MM.1S (cell line): ENCODE data around the gene CNGB1.

Experiments
- DNase-seq: peaks from one replicate; pipeline ENCODE4 v3.0.0-alpha.2; 2015
- H2AFZ ChIP-seq: fragments of 300-600 bp; sonication (generic); 2 replicates; pipeline ENCODE4 v1.6.0; 2016; ENCODE audit warnings: antibody characterized with exemption, low read length
- H3F3A ChIP-seq: fragments of 300-600 bp; sonication (generic); 2 replicates; pipeline ENCODE4 v1.6.1; 2016; ENCODE audit warnings: mild to moderate bottlenecking, antibody characterized with exemption, low read length, moderate library complexity, mixed read lengths; ENCODE audit not compliant: insufficient read depth
- H3K27ac ChIP-seq: fragments of 300-600 bp; sonication (generic); 2 replicates; pipeline ENCODE4 v1.5.1; 2016; ENCODE audit warnings: mild to moderate bottlenecking, low read length
- H3K27me3 ChIP-seq: fragments of 300-600 bp; sonication (generic); replicated peaks from 2 replicates; pipeline ENCODE4 v1.6.0; 2016; ENCODE audit warnings: low read length; ENCODE audit not compliant: insufficient read depth
- H3K36me3 ChIP-seq: fragments of 300-600 bp; sonication (generic); replicated peaks from 2 replicates; pipeline ENCODE4 v1.6.1; 2016; ENCODE audit warnings: mild to moderate bottlenecking, low read length, mixed read lengths; ENCODE audit not compliant: insufficient read depth
- H3K4me1 ChIP-seq: fragments of 300-600 bp; sonication (generic); 2 replicates; pipeline ENCODE4 v1.6.1; 2016; ENCODE audit warnings: low read length, mixed read lengths
- H3K4me2 ChIP-seq: fragments of 300-600 bp; sonication (generic); 2 replicates; pipeline ENCODE4 v1.6.0; 2016; ENCODE audit warnings: low read depth, low read length
- H3K4me3 ChIP-seq: fragments of 300-600 bp; sonication (generic); 2 replicates; pipeline ENCODE4 v1.5.1; 2016; ENCODE audit warnings: low read length, mixed read lengths
- H3K79me2 ChIP-seq: fragments of 300-600 bp; sonication (generic); 2 replicates; pipeline ENCODE4 v1.6.1; 2016; ENCODE audit warnings: mixed run types, low read length, mixed read lengths
- H3K9ac ChIP-seq: fragments of 300-600 bp; sonication (generic); 2 replicates; pipeline ENCODE4 v1.6.1; 2016; ENCODE audit warnings: low read length, mixed read lengths
- H3K9me2 ChIP-seq: fragments of 300-600 bp; sonication (generic); replicated peaks from 2 replicates; pipeline ENCODE4 v1.6.1; 2016; ENCODE audit warnings: mild to moderate bottlenecking, low read length, mixed read lengths; ENCODE audit not compliant: insufficient read depth
- H3K9me3 ChIP-seq: fragments of 300-600 bp; sonication (generic); replicated peaks from 2 replicates; pipeline ENCODE4 v1.6.1; 2016; ENCODE audit warnings: mild to moderate bottlenecking, low read length, mixed read lengths; ENCODE audit not compliant: insufficient read depth
- H4K20me1 ChIP-seq: fragments of 300-600 bp; sonication (generic); 2 replicates; pipeline ENCODE4 v1.6.1; 2016; ENCODE audit warnings: mild to moderate bottlenecking, low read length, moderate library complexity, mixed read lengths; ENCODE audit not compliant: insufficient read depth
- EZH2 ChIP-seq: fragments of 300-600 bp; sonication (generic); optimal IDR thresholded peaks from 2 replicates; pipeline ENCODE3; 2017; ENCODE audit warnings: low read depth, mild to moderate bottlenecking, antibody characterized with exemption, low read length, mixed read lengths
- EZH2phosphoT487 ChIP-seq: fragments of 300-600 bp; sonication (generic); IDR thresholded peaks from 2 replicates; pipeline ENCODE4 v1.6.1; 2018; ENCODE audit warnings: antibody characterized with exemption, low read length
- TF ChIP-seq, protein P1 (sequence below): fragments of 300-600 bp; sonication (generic); IDR thresholded peaks from 2 replicates; pipeline ENCODE4 v1.5.1; 2016; ENCODE audit warnings: antibody characterized with exemption, low read length, mixed read lengths

Gene CNGB1

DNA sequence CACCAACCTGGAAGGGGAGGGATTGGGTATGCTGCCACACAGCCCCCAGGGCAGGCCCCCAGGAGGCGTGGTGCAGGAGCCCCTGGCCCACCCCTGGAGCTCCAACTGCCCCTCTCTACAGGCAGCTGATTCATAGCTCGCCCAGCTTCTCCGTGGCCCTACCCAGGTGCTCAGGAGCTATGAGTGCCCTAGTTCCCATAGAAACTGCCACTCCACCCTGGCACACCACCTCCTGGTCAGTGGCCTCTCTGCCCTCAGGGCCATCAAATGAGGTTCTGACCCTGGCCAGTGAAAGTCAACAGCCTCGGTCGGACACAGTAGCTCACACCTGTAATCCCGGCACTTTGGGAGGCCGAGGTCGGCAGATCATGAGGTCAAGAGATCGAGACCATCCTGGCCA lies 18.0 kb downstream of the CNGB1 start:
- Histone ChIP-seq H4K20me1 (no peaks in the 10 kb centered on the region), H3K79me2 (no peaks in the 10 kb centered on the region), H3K4me3 (no peak overlapping the region), H3K9me3 (no peaks in the 10 kb centered on the region), H2AFZ (no peak overlapping the region), H3K9ac (no peak overlapping the region), H3K27ac (no peak overlapping the region), H3K4me1 (no peaks in the 10 kb centered on the region), H3K36me3 (no peaks in the 10 kb centered on the region), H3K9me2 (no peaks in the 10 kb centered on the region), H3K4me2 (no peak overlapping the region), H3K27me3 (no peaks in the 10 kb centered on the region), H3F3A (no peaks in the 10 kb centered on the region)
- TF ChIP-seq EZH2 (no peak), EZH2phosphoT487 (no peak)
- TF ChIP-seq, protein P1, sequence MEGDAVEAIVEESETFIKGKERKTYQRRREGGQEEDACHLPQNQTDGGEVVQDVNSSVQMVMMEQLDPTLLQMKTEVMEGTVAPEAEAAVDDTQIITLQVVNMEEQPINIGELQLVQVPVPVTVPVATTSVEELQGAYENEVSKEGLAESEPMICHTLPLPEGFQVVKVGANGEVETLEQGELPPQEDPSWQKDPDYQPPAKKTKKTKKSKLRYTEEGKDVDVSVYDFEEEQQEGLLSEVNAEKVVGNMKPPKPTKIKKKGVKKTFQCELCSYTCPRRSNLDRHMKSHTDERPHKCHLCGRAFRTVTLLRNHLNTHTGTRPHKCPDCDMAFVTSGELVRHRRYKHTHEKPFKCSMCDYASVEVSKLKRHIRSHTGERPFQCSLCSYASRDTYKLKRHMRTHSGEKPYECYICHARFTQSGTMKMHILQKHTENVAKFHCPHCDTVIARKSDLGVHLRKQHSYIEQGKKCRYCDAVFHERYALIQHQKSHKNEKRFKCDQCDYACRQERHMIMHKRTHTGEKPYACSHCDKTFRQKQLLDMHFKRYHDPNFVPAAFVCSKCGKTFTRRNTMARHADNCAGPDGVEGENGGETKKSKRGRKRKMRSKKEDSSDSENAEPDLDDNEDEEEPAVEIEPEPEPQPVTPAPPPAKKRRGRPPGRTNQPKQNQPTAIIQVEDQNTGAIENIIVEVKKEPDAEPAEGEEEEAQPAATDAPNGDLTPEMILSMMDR, result no peak
- DNase-seq, result no peak

DNA sequence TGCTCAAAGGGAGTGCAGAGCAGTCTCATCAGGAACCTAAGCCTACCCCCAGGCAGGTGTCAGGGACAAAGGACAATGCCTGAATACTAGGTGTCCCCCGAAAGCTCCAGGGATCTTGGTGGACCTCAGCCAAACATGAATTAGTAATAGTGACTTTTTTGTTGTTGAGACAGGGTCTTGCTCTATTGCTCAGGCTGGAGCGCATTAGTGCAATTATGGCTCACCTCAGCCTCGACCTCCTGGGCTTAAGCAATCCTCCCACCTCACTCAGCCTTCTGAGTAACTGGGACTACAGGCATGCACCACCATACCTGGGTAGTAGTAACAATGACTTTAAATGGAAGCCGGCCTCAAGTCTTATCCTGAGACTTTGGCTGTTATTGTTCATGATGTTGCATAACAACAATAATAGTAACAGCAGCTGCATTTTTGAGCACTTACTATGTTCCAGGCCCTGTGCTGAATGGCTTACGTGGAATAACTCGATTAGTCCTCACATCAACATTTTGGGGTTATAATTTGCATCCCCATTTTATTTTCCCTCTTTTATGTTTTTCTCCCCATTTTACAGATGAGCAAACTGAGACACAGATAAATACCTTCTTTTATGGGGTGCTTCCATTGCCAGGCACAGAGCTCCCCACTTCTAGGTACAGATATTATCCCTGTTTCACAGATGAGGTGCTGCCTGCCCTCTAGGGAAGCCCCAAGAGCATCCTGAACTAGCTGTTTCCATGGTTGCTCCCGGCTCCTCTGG lies 19.5 kb downstream of the CNGB1 start:
- H3K4me3 ChIP-seq, result no peak overlapping the region
- no peaks in the 10 kb centered on the region for H3K79me2 ChIP-seq
- no peaks in the 10 kb centered on the region for H3K4me1 ChIP-seq
- no peaks in the 10 kb centered on the region for H3F3A ChIP-seq
- no peaks in the 10 kb centered on the region for H4K20me1 ChIP-seq
- no peak overlapping the region for H3K9ac ChIP-seq
- H3K27me3 ChIP-seq, result no peaks in the 10 kb centered on the region
- no peak overlapping the region for H3K27ac ChIP-seq
- H3K9me3 ChIP-seq, result no peaks in the 10 kb centered on the region
- H2AFZ ChIP-seq, result no peak overlapping the region
- no peaks in the 10 kb centered on the region for H3K36me3 ChIP-seq
- no peak for TF ChIP-seq EZH2phosphoT487
- TF ChIP-seq, protein P1, result no peak
- TF ChIP-seq EZH2, result no peak
- no peak for DNase-seq
- H3K4me2 ChIP-seq, result no peak overlapping the region
- no peaks in the 10 kb centered on the region for H3K9me2 ChIP-seq

DNA sequence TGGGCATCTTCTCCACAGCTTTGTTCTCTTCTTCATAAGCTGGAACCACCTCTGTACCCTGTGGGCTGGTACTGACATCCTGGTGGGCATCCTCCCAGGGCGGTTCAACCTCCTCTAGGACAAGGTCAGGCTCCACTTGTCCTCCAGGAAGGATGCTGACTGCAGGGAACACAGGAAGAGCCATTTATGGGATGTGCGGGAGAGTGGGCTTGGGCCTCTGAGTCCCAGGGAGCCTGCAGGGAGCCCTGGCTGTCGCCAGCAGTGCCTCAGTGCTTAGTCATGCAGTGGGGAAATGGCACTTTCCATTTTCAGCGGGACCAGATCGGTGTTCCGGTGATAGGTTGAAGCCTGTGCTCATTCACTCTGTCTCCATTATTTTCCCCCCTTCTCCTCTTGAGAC lies 20.5 kb downstream of the CNGB1 start:
- Histone ChIP-seq H3K4me1 (no peaks in the 10 kb centered on the region), H3K9me3 (no peaks in the 10 kb centered on the region), H3K79me2 (no peaks in the 10 kb centered on the region), H3K27me3 (no peaks in the 10 kb centered on the region), H3K9me2 (no peaks in the 10 kb centered on the region), H4K20me1 (no peaks in the 10 kb centered on the region), H3K4me3 (no peak overlapping the region), H3K9ac (no peak overlapping the region), H3K36me3 (no peaks in the 10 kb centered on the region), H3K4me2 (no peak overlapping the region), H3F3A (no peaks in the 10 kb centered on the region), H2AFZ (no peak overlapping the region), H3K27ac (no peak overlapping the region)
- DNase-seq, result no peak
- TF ChIP-seq, protein P1, result no peak
- TF ChIP-seq EZH2phosphoT487 (no peak), EZH2 (no peak)
